ENCODE data around the gene CCDC148.

- TF ChIP-seq CTCF (IDR thresholded peaks at IDR 0.05; ENCODE audit: extremely low read depth in 1 of 2, insufficient read depth in 1 of 2, low read depth in 1 of 2, low read length in 2 of 2) (no peak), POLR2AphosphoS5 (IDR thresholded peaks at IDR 0.05; ENCODE audit: insufficient read depth, low read depth, low read length) (no peak), EZH2 (IDR thresholded peaks at IDR 0.05; ENCODE audit: borderline replicate concordance, low read depth, low read length, severe bottlenecking) (no peak), POLR2A (IDR thresholded peaks at IDR 0.05; ENCODE audit: low read depth, low read length) (no peak), MYC (IDR thresholded peaks at IDR 0.05; ENCODE audit: low read depth, low read length) (no peak), MAX (IDR thresholded peaks at IDR 0.05; ENCODE audit: insufficient read depth, insufficient read length) (no peak), GATA2 (IDR thresholded peaks at IDR 0.05; ENCODE audit: insufficient read depth, insufficient read length, low read depth, low read length) (no peak), FOS (IDR thresholded peaks at IDR 0.05; ENCODE audit: borderline replicate concordance, insufficient read depth, low read length) (no peak)
Observed at GRCh38 chr2:158357122-158357521, 99.4 kb downstream of the CCDC148 start.

Measured in endothelial cell of umbilical vein (primary cell).